GM12872 (cell line): ENCODE measurements around the gene TMEM51.

ENCODE experiments used
- CTCF ChIP-seq: IDR thresholded peaks from 3 replicates; pipeline ENCODE4 v1.5.1; 2011; ENCODE audit warnings: low read depth, mild to moderate bottlenecking, low read length, moderate library complexity; ENCODE audit not compliant: insufficient read depth

TMEM51 gene

GRCh38 chr1:15251857-15252835 is 98.6 kb downstream of the TMEM51 start:
- no peak for TF ChIP-seq CTCF

- TF ChIP-seq CTCF, result no peak
Measured at GRCh38 chr1:15254559-15254958, 101.0 kb downstream of the TMEM51 start.

GRCh38 chr1:15255582-15256149 is 102.1 kb downstream of the TMEM51 start:
- no peak for TF ChIP-seq CTCF

- TF ChIP-seq CTCF, result no peak
Measured at GRCh38 chr1:15256584-15256983, 103.0 kb downstream of the TMEM51 start.

DNA sequence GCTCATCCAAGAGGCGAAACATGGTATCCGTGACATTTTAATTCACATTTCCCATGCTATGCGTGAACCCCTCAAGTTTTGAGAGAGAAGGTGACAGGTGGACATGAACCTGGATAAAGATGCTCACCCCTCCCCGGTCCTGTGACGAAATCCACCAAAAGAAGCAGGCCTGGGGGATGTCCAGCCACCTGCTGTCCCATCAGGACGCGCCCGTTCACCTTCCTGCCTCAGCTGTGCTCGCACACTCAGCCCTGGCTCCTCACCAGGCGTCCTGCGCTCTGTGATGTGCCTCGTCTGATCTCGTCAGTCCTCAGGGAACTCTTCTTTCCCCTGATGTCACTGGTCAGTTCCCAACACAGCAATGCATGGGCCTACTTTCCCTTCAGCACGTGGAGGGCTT is 103.8 kb downstream of the TMEM51 start:
- no peak for TF ChIP-seq CTCF

- no peak for TF ChIP-seq CTCF
Measured at GRCh38 chr1:15258833-15259621, 105.5 kb downstream of the TMEM51 start.

- no peak for TF ChIP-seq CTCF
Measured at GRCh38 chr1:15259622-15260007, 106.1 kb downstream of the TMEM51 start.
